DND-41 (cell line): ENCODE measurements around the gene MOGAT1.

ENCODE experiments used
- EZH2 ChIP-seq: IDR thresholded peaks from 3 replicates; pipeline ENCODE4 v1.6.1; 2012; ENCODE audit warnings: borderline replicate concordance, low read depth, mild to moderate bottlenecking, moderate library complexity, low read length, inconsistent platforms; ENCODE audit not compliant: severe bottlenecking
- TF ChIP-seq, protein P1 (sequence below): IDR thresholded peaks from 2 replicates; pipeline ENCODE4 v1.5.1; 2012; ENCODE audit warnings: borderline replicate concordance, low read length, moderate library complexity, mild to moderate bottlenecking; ENCODE audit not compliant: poor library complexity, severe bottlenecking; ENCODE audit errors: extremely low read depth

GRCh38 chr2:222663479-222663878 is 8.0 kb upstream of the MOGAT1 start:
- TF ChIP-seq, protein P1, sequence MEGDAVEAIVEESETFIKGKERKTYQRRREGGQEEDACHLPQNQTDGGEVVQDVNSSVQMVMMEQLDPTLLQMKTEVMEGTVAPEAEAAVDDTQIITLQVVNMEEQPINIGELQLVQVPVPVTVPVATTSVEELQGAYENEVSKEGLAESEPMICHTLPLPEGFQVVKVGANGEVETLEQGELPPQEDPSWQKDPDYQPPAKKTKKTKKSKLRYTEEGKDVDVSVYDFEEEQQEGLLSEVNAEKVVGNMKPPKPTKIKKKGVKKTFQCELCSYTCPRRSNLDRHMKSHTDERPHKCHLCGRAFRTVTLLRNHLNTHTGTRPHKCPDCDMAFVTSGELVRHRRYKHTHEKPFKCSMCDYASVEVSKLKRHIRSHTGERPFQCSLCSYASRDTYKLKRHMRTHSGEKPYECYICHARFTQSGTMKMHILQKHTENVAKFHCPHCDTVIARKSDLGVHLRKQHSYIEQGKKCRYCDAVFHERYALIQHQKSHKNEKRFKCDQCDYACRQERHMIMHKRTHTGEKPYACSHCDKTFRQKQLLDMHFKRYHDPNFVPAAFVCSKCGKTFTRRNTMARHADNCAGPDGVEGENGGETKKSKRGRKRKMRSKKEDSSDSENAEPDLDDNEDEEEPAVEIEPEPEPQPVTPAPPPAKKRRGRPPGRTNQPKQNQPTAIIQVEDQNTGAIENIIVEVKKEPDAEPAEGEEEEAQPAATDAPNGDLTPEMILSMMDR: no peak
- no peak for TF ChIP-seq EZH2
